Duodenal mucosa (tissue), 2 donors: Measurements from ENCODE around the gene CAMKK1.

Source experiments
- H3K27ac ChIP-seq: one replicate; pipeline ENCODE4 v1.7.0; 2013; ENCODE audit warnings: low read depth, low read length
- H3K27me3 ChIP-seq, 2 donors: one replicate each; pipeline ENCODE4 v1.7.0; 2013; ENCODE audit warnings: low read length in 2 of 2, control low read depth in 1 of 2; ENCODE audit not compliant: insufficient read depth in 2 of 2, control insufficient read depth in 1 of 2
- H3K36me3 ChIP-seq, 2 donors: one replicate each; pipeline ENCODE4 v1.7.0; 2013; ENCODE audit warnings: low read length in 2 of 2, control low read depth in 1 of 2; ENCODE audit not compliant: insufficient read depth in 2 of 2, control insufficient read depth in 1 of 2
- H3K4me1 ChIP-seq, 2 donors: one replicate each; pipeline ENCODE4 v1.7.0; 2013; ENCODE audit warnings: low read length in 2 of 2, control low read depth in 1 of 2; ENCODE audit not compliant: insufficient read depth in 2 of 2, control insufficient read depth in 1 of 2
- H3K4me3 ChIP-seq, 2 donors: one replicate each; pipeline ENCODE4 v1.7.0; 2013; ENCODE audit warnings: low read length in 2 of 2, low read depth in 1 of 2
- H3K9ac ChIP-seq, 2 donors: one replicate each; pipeline ENCODE4 v1.7.0; 2013; ENCODE audit warnings: low read length in 2 of 2, low read depth in 1 of 2
- H3K9me3 ChIP-seq, 2 donors: one replicate each; pipeline ENCODE4 v1.7.0; 2013; ENCODE audit warnings: low read length in 2 of 2, control low read depth in 1 of 2; ENCODE audit not compliant: control insufficient read depth in 1 of 2

The CAMKK1 gene

DNA sequence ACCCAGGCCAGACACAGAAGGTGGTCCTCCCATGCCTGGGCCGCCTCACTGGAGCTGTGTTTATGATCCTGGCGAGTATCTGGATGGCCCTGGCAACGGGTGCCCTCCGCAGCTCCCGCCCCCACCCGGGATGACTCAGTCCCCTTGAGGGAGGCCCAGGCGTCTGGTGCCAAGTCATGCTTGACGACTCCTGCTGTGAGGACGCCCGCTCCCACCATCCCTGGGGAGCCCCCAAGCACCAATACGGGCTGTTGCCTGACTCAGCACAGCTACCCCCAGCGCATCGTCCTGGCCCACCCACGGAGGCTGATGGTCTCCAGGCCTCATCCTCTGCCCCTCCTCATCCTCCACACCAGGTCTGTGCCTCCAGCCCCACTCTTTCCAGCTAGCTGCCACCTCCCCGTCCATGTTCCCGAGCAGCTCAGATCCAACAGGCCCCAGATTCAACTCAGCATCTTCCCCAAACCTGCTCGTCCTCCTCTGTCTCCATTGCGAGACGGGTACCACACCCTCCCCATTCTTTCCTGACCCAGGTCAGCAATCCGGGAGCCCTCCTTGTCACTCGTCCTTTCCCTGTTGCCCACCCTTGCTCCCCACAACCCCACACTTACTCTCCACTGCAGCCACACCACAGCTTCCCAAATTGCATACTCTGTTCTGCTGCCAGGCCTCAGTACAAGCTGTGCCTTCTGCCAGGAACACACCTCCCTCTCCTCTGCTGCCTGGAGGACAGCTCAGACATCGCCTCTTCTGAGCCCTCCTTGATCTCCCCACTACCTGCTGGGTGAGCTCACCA is 2.6 kb downstream of the CAMKK1 start:
- H3K27ac ChIP-seq: no peak overlapping the region
- H3K4me3 ChIP-seq: no peak overlapping the region
- no peaks in the 10 kb centered on the region for H3K27me3 ChIP-seq
- no peaks in the 10 kb centered on the region for H3K36me3 ChIP-seq
- H3K9ac ChIP-seq: peak overlapping the region in 1 of 2 donors; percentile 6
- H3K4me1 ChIP-seq: peaks cover 55 to 81% of the 10 kb centered on the region in 2 donors
- no peaks in the 10 kb centered on the region for H3K9me3 ChIP-seq

- no peak overlapping the region for H3K27ac ChIP-seq
- no peaks in the 10 kb centered on the region for H3K27me3 ChIP-seq
- peaks cover 47 to 76% of the 10 kb centered on the region in 2 donors for H3K4me1 ChIP-seq
- H3K9me3 ChIP-seq: no peaks in the 10 kb centered on the region
- H3K4me3 ChIP-seq: no peak overlapping the region
- peaks cover 0 to 3% of the 10 kb centered on the region in 2 donors for H3K36me3 ChIP-seq
- H3K9ac ChIP-seq: peak overlapping the region in 1 of 2 donors; percentile 35
Measured at GRCh38 chr17:3889325-3890012, 3.4 kb downstream of the CAMKK1 start.

DNA sequence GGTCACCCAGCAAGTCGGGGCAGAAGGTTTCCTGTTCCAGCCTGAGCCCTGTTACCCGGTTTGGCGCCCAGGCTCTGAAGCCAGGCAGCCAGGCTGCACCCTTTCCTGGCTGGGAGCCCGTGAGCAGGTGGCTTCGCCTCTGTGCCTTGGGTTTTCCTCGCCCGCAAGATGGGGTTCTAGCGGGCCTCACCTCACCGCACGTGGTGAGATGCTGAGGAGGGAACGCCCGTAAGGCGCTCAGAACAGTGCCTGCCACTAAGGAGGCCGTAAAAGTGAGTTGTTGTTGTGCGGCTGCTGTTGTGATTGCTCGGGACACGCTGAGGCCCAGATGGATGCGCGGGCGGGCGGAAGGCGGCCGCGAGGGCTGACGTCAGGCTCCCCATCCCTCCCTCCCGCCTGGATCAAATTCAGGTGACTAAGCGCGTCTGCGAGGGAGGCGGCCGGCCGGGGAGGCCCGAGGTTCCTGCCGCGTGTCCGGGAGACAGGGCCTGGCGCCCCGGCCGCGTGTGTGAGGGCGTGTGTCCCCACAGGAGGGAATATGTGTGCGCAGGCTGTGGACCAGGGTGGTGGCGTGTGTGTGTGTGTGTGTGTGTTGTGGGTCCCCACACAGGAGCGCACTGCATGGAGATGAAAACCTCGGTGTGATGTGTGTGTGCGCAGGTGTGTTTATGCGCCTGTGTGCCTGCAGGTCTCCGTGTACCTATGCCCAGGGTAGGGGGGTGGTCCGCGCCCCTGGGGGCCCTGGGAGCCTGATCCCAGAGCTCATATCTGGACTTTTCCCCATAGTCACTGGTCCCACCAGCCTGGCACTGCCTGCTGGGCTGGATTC is 4.3 kb downstream of the CAMKK1 start:
- H3K27me3 ChIP-seq: no peaks in the 10 kb centered on the region
- peak overlapping the region; percentile 78 for H3K27ac ChIP-seq
- H3K4me1 ChIP-seq: peaks cover 38 to 67% of the 10 kb centered on the region in 2 donors
- H3K36me3 ChIP-seq: peaks cover 0 to 3% of the 10 kb centered on the region in 2 donors
- peak overlapping the region in 1 of 2 donors; percentile 24 for H3K4me3 ChIP-seq
- H3K9me3 ChIP-seq: no peaks in the 10 kb centered on the region
- H3K9ac ChIP-seq: peak overlapping the region; percentile 32 to 35

DNA sequence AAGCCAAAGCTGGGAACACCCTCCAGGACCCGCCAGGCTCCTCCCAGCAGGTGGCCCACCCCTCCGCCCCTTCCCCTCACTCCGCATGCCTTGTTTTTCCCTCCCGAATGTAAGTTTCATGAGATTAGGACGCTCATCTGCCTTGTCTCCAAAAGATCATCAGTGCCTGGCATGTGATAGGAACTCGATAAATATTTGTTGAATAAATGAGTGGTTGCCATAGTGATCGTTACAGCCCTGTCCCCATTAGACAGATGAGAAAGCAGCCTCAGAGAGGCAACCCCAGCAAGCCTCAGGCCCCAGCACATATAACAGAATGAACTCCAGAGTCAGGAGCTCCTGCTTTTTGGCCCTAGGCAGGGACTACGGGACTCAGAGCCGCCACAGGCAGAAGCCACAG is 5.0 kb downstream of the CAMKK1 start:
- Histone ChIP-seq H3K4me3 (no peak overlapping the region), H3K9ac (peak overlapping the region; percentile 20 to 39), H3K36me3 (peaks cover 0 to 10% of the 10 kb centered on the region in 2 donors), H3K27me3 (no peaks in the 10 kb centered on the region), H3K4me1 (peaks cover 35 to 63% of the 10 kb centered on the region in 2 donors), H3K9me3 (no peaks in the 10 kb centered on the region), H3K27ac (peak overlapping the region; percentile 78)

DNA sequence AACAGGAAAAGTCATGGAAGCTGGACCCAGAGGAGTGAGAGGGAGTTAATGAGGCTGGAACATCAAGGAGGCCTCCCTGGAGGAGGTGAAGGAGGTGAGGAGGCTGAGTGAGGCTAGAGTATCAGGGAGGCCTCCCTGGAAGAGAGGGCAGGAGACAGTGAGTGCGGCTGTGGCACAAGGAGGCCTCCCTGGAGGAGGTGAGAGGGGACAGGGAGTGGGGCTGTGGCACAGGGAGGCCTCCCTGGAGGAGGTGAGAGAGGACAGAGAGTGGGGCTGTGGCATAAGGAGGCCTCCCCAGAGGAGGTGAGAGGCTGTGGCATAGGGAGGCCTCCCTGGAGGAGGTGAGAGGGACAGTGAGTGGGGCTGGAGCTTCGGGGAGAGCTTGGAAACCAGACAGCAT is 5.5 kb downstream of the CAMKK1 start:
- peaks cover 0 to 11% of the 10 kb centered on the region in 2 donors for H3K36me3 ChIP-seq
- peak overlapping the region; percentile 78 for H3K27ac ChIP-seq
- peak overlapping the region; percentile 20 to 39 for H3K9ac ChIP-seq
- H3K27me3 ChIP-seq: no peaks in the 10 kb centered on the region
- no peak overlapping the region for H3K4me3 ChIP-seq
- no peaks in the 10 kb centered on the region for H3K9me3 ChIP-seq
- peaks cover 35 to 63% of the 10 kb centered on the region in 2 donors for H3K4me1 ChIP-seq

GRCh38 chr17:3886776-3887175 is 6.1 kb downstream of the CAMKK1 start:
- Histone ChIP-seq H3K36me3 (peaks cover 0 to 11% of the 10 kb centered on the region in 2 donors), H3K27ac (no peak overlapping the region), H3K4me1 (peaks cover 32 to 59% of the 10 kb centered on the region in 2 donors), H3K9me3 (no peaks in the 10 kb centered on the region), H3K4me3 (peak overlapping the region in 1 of 2 donors; percentile 23), H3K9ac (peak overlapping the region; percentile 20 to 39), H3K27me3 (no peaks in the 10 kb centered on the region)

GRCh38 chr17:3885970-3886369 is 6.9 kb downstream of the CAMKK1 start:
- Histone ChIP-seq H3K27ac (no peak overlapping the region), H3K4me3 (no peak overlapping the region), H3K36me3 (peaks cover 0 to 15% of the 10 kb centered on the region in 2 donors), H3K9me3 (no peaks in the 10 kb centered on the region), H3K9ac (no peak overlapping the region), H3K27me3 (no peaks in the 10 kb centered on the region), H3K4me1 (peaks cover 24 to 53% of the 10 kb centered on the region in 2 donors)

- Histone ChIP-seq H3K27ac (no peak overlapping the region), H3K27me3 (no peaks in the 10 kb centered on the region), H3K36me3 (peaks cover 0 to 15% of the 10 kb centered on the region in 2 donors), H3K9ac (no peak overlapping the region), H3K4me3 (no peak overlapping the region), H3K9me3 (no peaks in the 10 kb centered on the region), H3K4me1 (peaks cover 30 to 52% of the 10 kb centered on the region in 2 donors)
Measured at GRCh38 chr17:3885271-3885670, 7.6 kb downstream of the CAMKK1 start.

DNA sequence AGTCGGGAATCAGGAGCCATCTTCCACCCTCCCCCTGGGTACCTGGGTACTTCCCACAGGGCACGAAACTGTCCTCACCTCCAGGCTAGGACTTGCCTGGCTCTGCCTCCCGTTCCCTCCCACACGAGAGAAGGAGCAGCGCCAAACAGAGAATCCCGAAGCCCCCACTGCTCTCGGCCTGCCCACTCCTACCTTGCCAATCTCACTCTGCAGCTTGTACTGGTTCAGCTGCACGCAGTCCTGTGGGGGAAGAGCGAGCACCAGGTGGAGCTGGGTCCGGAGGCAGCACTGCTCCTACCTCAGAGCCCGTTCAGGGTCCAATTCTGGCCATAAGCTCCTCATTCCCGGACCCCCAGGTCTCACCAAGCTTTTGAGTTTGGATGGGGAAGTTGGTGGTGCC is 8.7 kb downstream of the CAMKK1 start:
- no peaks in the 10 kb centered on the region for H3K27me3 ChIP-seq
- no peak overlapping the region for H3K9ac ChIP-seq
- H3K4me1 ChIP-seq: peaks cover 40 to 52% of the 10 kb centered on the region in 2 donors
- no peaks in the 10 kb centered on the region for H3K9me3 ChIP-seq
- no peak overlapping the region for H3K27ac ChIP-seq
- no peak overlapping the region for H3K4me3 ChIP-seq
- H3K36me3 ChIP-seq: peaks cover 0 to 15% of the 10 kb centered on the region in 2 donors
